Measurements from ENCODE around the gene EEFSEC. TPM values are rescaled to one million over a fixed set of nuclear protein-coding genes. Genes with fewer than 3 reads are reported as not detected.

Gene EEFSEC
- total RNA-seq, 4 donors from 2014 or later = 9.1 to 17.4 (median 15.8) TPM

DNA sequence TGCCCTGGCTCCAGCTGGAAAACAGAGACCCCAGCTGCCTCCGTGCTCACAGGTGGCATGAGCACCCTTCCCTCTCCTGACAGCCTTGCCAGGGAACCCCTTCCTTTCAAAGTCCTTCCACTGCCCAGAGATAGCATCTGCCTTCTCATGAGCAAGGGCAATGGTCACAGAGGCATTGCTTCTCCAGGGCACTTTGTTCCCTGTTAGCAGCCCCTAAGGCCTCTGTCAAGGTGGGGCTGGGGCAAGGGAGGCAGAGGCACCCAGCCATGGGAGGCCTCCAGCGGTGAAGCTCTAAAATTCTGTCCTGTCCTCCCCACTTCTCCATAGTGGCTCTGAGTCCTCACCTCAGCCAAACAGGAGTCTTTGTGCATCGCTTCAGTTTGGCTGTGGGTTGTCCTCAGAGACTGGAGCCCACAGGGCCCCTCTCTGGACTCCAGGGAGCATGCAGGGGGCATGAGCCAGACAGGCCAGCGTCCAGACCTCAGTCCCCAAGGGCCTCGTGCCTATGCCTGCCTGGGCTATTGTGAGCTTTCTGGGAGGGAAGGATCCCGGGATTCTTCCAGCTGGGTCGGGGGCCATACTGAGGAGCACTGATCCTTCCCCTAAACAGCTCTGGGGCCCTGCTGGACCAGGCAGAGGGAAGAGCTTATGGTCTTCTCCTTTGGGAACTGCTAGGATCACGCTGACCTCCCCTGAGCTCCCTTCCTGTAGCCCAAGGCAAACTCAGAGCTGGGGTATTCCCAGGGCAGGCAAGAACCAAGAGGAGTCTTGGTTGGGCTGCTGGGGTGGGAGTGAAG is 206.8 kb downstream of the EEFSEC start:
- WGBS = 85% methylated on average over 8 of the region's 8 CpGs
- Histone ChIP-seq H3K4me3 (no peak overlapping the region), H3K4me1 (peaks cover 3 to 10% (median 3%) of the 10 kb centered on the region in 4 donors), H3K27me3 (no peaks in the 10 kb centered on the region), H3K9me3 (no peaks in the 10 kb centered on the region), H3K36me3 (peaks cover 0 to 40% (median 7%) of the 10 kb centered on the region in 4 donors), H3K27ac (replicated peaks in 1 of 4) (no peak overlapping the region)
- no peak for DNase-seq (ENCODE audit: extremely low spot score)
- intact Hi-C loops (cut with DNase I) = no loop called here
- TF ChIP-seq EP300 (IDR thresholded peaks at IDR 0.05) (no peak), POLR2AphosphoS5 (IDR thresholded peaks at IDR 0.05) (no peak), POLR2A (IDR thresholded peaks at IDR 0.05; ENCODE audit: low read depth) (no peak)
- TF ChIP-seq, protein P1, sequence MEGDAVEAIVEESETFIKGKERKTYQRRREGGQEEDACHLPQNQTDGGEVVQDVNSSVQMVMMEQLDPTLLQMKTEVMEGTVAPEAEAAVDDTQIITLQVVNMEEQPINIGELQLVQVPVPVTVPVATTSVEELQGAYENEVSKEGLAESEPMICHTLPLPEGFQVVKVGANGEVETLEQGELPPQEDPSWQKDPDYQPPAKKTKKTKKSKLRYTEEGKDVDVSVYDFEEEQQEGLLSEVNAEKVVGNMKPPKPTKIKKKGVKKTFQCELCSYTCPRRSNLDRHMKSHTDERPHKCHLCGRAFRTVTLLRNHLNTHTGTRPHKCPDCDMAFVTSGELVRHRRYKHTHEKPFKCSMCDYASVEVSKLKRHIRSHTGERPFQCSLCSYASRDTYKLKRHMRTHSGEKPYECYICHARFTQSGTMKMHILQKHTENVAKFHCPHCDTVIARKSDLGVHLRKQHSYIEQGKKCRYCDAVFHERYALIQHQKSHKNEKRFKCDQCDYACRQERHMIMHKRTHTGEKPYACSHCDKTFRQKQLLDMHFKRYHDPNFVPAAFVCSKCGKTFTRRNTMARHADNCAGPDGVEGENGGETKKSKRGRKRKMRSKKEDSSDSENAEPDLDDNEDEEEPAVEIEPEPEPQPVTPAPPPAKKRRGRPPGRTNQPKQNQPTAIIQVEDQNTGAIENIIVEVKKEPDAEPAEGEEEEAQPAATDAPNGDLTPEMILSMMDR (IDR thresholded peaks at IDR 0.05) = no peak

DNA sequence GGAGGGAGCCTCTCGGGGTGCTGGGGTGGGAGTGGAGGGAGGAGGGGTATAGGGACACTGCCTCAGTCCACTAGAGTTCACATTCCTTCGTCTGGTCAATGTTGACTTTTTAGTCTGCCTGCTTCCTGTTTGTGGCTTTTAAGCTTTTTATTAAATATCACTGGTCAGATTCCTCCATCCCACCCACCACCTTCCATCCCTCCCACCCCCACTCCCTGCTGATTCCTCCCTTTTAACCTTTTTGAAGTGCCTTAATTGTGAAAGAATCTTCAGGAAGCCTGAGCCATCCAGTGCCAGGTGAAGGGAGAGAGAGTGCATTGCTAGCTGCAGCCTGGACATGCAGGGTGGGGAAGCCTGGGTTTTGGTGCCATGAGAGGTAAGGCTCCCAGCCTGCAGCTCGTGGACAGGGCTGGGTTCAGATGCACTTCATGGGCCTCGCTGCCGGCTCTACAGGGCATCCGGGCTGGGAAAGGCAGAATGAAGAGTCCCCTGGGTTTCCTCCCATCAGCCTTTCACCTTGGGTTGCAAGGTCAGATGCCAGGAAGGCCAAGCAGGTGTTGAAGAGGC is 207.5 kb downstream of the EEFSEC start:
- Histone ChIP-seq H3K27me3 (no peaks in the 10 kb centered on the region), H3K36me3 (peaks cover 0 to 40% (median 7%) of the 10 kb centered on the region in 4 donors)
- WGBS = 67% methylated on average over 2 of the region's 6 CpGs

DNA sequence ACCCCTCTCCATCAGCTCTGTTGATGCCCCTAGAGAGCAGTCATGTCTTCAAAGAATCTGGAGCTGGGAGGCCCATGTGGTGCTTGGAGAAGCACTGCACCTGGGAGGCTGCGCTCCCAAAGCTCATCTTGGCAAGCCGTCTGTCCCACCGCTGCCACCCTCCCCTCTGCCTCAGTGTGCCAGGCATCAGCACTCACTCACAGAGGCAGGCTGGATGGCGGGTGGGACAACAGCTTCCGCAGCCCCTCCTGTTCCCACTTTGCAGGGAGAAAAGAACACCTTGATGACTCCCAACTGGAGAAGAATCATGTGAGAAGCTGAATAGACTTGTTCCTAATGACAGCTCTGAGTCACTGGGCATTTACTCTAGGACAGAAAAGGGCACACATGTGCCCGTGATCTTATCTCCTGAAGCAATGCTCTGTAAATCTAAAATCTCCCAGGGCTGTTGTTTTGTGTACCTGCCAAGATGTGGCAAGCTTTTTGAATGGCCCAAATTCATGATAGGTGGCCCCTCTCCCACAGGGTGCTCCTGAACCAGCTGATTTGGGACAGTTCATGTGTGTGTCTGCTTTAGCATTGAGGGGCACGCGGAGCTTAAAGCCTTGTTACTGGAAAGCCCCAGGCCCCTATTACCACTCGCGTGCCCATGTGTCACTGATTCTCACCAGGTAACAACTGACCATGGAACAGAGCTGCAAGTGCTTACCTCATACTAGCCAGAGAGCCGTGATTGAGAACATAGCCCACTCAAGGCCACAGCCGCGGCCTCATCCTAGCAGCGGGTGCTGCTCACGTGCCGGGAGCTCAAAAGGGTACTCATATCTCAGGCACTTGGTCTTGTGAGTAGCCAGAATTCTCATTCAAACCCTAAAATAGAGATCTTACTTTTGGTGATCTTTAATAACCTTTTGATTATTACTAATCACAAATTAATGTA is 209.0 kb downstream of the EEFSEC start:
- WGBS = 95% methylated on average over 15 of the region's 16 CpGs
- no peak for TF ChIP-seq POLR2A (IDR thresholded peaks at IDR 0.05; ENCODE audit: low read depth)
- TF ChIP-seq, protein P1 (IDR thresholded peaks at IDR 0.05) = no peak
- TF ChIP-seq POLR2AphosphoS5 (IDR thresholded peaks at IDR 0.05) = no peak
- no peak for TF ChIP-seq EP300 (IDR thresholded peaks at IDR 0.05)
- no peak for DNase-seq (ENCODE audit: extremely low spot score)
- peaks cover 0 to 22% (median 0%) of the 10 kb centered on the region in 4 donors for H3K4me1 ChIP-seq
- intact Hi-C loops (cut with DNase I) = no loop called here
- no peak overlapping the region for H3K27ac ChIP-seq (replicated peaks in 1 of 4)
- H3K36me3 ChIP-seq = peaks cover 0 to 40% (median 7%) of the 10 kb centered on the region in 4 donors
- H3K27me3 ChIP-seq = no peaks in the 10 kb centered on the region
- no peak overlapping the region for H3K4me3 ChIP-seq
- H3K9me3 ChIP-seq = no peaks in the 10 kb centered on the region

More for the DNA sequence above, 207.5 kb downstream of the EEFSEC start:
- TF ChIP-seq EP300 (IDR thresholded peaks at IDR 0.05) (no peak), POLR2AphosphoS5 (IDR thresholded peaks at IDR 0.05) (no peak), POLR2A (IDR thresholded peaks at IDR 0.05; ENCODE audit: low read depth) (no peak)
- TF ChIP-seq, protein P1 (IDR thresholded peaks at IDR 0.05) = no peak
- intact Hi-C loops (cut with DNase I) = no loop called here
- Histone ChIP-seq H3K4me1 (peaks cover 0 to 18% (median 0%) of the 10 kb centered on the region in 4 donors), H3K27ac (replicated peaks in 1 of 4) (no peak overlapping the region), H3K4me3 (no peak overlapping the region), H3K9me3 (no peaks in the 10 kb centered on the region)
- no peak for DNase-seq (ENCODE audit: extremely low spot score)

GRCh38 chr3:128364291-128364690 is 211.0 kb downstream of the EEFSEC start:
- no peak overlapping the region for H3K4me3 ChIP-seq
- WGBS = 91% methylated on average over 5 of the region's 6 CpGs
- no peak for DNase-seq (ENCODE audit: extremely low spot score)
- no peaks in the 10 kb centered on the region for H3K27me3 ChIP-seq
- H3K9me3 ChIP-seq = no peaks in the 10 kb centered on the region
- H3K27ac ChIP-seq (replicated peaks in 1 of 4) = no peak overlapping the region
- intact Hi-C loops (cut with DNase I) = no loop called here
- TF ChIP-seq, protein P1 (IDR thresholded peaks at IDR 0.05) = no peak
- TF ChIP-seq POLR2A (IDR thresholded peaks at IDR 0.05; ENCODE audit: low read depth) (no peak), POLR2AphosphoS5 (IDR thresholded peaks at IDR 0.05) (no peak), EP300 (IDR thresholded peaks at IDR 0.05) (no peak)
- peaks cover 0 to 31% (median 1%) of the 10 kb centered on the region in 4 donors for H3K36me3 ChIP-seq
- H3K4me1 ChIP-seq = peaks cover 12 to 39% (median 17%) of the 10 kb centered on the region in 4 donors
